GM12875 (cell line): ENCODE measurements around the gene ABCG4.

Experiments
- H3K4me3 ChIP-seq: one replicate; pipeline ENCODE4 v1.5.1; 2011; ENCODE audit warnings: low read depth, low read length, control low read depth
- TF ChIP-seq, protein P1 (sequence below): IDR thresholded peaks from 2 replicates; pipeline ENCODE4 v1.5.1; 2011; ENCODE audit warnings: low read depth, mild to moderate bottlenecking, control low read depth, inconsistent platforms, low read length, moderate library complexity, borderline replicate concordance; ENCODE audit not compliant: insufficient read depth

ABCG4 gene

DNA sequence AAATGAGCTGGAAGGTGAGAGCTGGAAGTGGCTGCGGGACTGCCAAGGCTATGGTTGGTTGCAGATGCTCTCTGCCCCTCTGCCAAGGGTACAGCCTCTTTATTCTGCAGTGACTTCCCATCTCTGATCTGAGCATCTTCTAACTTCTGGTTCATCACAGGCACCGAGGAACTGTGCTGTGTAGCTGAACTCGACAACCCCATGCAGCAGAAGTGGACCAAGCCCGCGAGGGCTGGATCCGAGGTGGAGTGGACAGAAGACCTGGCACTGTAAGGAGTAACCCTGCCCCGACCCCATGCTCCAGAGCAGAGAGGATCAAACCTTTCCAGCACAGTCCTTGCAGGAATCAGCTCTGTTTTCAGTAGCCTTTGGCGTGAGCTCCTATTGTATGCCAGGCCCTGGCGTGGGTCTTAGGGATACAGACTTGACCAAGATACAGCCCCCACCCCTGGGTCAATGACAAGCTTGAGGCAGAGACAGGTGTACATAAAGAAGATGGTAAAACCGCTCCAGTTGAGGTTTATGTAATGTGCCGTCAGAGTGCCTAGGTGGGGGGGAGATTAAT, 37.4 kb upstream of the ABCG4 start:
- TF ChIP-seq, protein P1, sequence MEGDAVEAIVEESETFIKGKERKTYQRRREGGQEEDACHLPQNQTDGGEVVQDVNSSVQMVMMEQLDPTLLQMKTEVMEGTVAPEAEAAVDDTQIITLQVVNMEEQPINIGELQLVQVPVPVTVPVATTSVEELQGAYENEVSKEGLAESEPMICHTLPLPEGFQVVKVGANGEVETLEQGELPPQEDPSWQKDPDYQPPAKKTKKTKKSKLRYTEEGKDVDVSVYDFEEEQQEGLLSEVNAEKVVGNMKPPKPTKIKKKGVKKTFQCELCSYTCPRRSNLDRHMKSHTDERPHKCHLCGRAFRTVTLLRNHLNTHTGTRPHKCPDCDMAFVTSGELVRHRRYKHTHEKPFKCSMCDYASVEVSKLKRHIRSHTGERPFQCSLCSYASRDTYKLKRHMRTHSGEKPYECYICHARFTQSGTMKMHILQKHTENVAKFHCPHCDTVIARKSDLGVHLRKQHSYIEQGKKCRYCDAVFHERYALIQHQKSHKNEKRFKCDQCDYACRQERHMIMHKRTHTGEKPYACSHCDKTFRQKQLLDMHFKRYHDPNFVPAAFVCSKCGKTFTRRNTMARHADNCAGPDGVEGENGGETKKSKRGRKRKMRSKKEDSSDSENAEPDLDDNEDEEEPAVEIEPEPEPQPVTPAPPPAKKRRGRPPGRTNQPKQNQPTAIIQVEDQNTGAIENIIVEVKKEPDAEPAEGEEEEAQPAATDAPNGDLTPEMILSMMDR, result no peak
- no peak overlapping the region for H3K4me3 ChIP-seq

DNA sequence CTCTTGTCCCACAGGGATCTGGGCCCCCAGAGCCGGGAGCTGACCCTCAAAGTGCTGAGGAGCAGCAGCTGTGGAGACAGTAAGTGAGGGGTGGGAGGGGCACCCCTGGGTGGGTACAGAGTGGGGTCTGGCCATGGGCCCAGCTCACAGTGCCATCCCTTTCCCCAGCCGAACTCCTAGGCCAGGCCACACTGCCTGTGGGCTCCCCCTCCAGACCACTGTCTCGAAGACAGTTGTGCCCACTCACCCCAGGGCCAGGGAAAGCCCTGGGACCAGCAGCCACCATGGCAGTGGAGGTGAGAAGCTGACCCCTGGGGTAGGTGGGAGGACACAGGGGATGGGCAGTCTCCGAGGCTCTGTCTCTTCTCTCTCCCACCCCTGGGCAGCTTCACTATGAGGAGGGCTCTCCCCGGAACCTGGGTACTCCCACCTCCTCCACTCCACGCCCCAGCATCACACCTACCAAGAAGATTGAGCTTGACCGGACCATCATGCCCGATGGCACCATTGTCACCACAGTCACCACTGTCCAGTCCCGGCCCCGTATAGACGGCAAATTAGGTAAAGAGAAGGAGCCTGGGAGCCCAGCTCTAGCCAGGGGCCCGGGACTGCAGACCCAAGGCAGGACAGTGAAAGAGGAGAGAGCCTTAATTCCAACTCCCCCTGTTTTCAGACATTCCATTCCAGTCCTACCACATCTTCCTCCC, 36.4 kb upstream of the ABCG4 start:
- no peak overlapping the region for H3K4me3 ChIP-seq
- TF ChIP-seq, protein P1, result no peak

DNA sequence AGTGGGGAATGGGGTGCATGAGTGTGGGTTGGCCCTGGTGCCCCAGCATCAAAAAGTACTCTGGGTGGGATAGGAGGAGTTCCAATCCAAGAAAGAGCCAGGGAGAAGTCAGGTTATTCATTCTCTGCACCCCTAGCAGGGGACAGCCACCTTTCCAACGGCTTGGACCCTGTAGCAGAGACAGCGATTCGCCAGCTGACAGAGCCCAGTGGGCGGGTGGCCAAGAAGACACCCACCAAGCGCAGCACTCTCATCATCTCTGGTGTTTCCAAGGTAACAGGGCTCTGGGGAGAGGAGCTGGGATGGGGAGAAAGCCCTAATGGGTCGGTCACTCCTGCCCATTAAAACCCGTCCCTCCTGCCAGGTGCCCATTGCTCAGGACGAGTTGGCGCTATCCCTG, 35.1 kb upstream of the ABCG4 start:
- H3K4me3 ChIP-seq, result no peak overlapping the region
- TF ChIP-seq, protein P1, result no peak

DNA sequence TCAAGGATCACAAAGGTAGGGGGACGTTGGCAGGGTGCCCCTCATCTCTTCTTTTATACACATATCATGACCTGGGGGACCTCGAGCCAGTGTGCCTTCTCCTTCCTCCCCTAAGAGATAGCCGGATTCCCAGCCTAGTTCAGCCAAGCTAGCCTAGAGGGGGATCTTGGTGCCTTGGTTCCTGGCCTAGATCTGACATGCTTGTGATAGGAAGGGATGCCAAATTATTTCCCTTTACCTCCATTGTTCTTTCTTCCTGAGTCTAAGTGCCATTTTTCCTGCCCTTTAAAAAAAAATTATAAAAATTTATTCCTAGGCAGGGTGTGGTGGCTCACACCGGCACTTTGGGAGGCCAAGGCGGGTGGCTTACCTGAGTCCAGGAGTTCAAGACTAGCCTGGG, 34.5 kb upstream of the ABCG4 start:
- no peak overlapping the region for H3K4me3 ChIP-seq
- TF ChIP-seq, protein P1, result no peak

DNA sequence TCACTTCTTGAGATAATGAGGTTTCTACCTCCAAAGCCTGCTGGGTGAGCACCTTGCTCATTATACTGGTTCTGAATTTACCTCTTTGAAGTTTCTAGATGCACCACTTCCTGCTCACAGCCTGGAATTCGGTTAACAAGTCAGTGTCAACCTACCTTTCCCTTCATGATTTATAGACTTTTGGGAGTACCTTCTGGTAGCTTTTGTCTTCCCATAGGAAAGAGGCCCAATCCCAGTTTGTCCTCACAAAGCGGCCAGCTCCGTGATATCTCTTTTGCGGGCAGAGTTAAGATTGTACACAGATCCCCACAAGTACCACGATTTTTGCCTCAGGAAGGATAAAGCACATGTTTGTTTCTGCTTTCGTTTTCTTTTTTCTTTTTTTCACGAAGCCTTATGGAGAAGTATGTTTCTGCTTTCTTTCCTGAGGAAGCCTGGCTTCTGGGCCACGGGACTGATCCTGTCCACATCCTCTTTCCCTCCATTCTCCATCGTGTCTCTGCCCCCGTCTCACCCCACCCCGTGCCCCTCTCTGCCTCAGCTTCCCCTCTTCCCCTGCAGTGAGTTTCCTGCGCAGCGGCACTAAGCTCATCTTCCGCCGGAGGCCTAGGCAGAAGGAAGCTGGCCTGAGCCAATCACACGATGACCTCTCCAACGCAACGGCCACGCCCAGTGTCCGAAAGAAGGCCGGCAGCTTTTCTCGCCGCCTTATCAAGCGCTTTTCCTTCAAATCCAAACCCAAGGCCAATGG, 33.2 kb upstream of the ABCG4 start:
- TF ChIP-seq, protein P1, result no peak
- no peak overlapping the region for H3K4me3 ChIP-seq

DNA sequence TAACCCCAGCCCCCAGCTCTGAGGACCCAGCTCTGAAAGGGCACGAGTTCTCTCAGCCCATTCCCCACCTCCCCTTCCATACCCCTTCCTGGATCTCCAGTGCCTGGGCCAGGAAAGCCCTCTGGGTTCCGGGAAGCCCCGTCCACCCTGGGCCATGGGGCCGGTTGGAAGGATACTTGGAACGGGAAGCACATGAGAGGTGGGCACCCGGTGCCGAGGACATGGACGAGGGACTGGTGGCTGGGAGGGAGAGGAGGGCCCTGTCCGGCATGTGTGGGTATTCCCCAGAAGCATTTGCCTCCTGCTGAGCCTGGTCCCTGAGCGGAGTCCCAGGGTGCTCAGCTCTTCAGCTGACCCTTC, 32.6 kb upstream of the ABCG4 start:
- no peak overlapping the region for H3K4me3 ChIP-seq
- TF ChIP-seq, protein P1, result no peak

DNA sequence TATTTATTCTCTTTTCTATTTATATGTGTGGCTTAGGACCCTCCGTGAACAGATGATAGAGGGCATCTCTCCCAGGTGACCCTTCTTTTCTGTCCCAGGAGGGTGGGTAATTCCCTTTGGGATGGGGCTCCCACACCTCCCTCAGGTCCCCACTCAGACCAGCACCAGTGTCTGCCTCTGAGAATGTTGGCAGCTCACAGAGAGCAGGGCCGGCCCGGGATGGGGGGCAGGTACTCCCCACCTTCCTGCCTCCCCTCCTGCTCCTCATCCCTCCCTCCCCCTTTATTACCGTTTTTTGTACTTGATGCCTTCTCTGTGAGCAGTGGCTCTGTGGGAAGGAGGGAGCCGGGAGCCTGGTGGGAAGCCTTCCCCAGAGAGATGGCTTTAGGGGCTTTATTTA, 32.3 kb upstream of the ABCG4 start:
- TF ChIP-seq, protein P1, result no peak
- no peak overlapping the region for H3K4me3 ChIP-seq
